Measurements from ENCODE around the gene PRKD2.

Gene PRKD2

GRCh38 chr19:46648961-46649960 is 67.7 kb downstream of the PRKD2 start:
- Histone ChIP-seq H3K4me3 (ENCODE audit: insufficient read depth, low read depth, low read length, poor library complexity, severe bottlenecking) (no peak overlapping the region), H3K27me3 (replicated peaks; ENCODE audit: control insufficient read depth, insufficient read depth, low read length, poor library complexity, severe bottlenecking) (peaks cover 15% of the 10 kb centered on the region)

GRCh38 chr19:46648060-46648960 is 68.6 kb downstream of the PRKD2 start:
- no peak for DNase-seq
- H3K4me3 ChIP-seq (ENCODE audit: insufficient read depth, low read depth, low read length, poor library complexity, severe bottlenecking): no peak overlapping the region
- no peaks in the 10 kb centered on the region for H3K36me3 ChIP-seq (ENCODE audit: control insufficient read depth, insufficient read depth, low read length)
- no peaks in the 10 kb centered on the region for H3K9me3 ChIP-seq (ENCODE audit: control insufficient read depth, low read length)
- H3K4me1 ChIP-seq (ENCODE audit: control insufficient read depth, insufficient read depth, low read length, poor library complexity, severe bottlenecking): no peaks in the 10 kb centered on the region
- peaks cover 15% of the 10 kb centered on the region for H3K27me3 ChIP-seq (replicated peaks; ENCODE audit: control insufficient read depth, insufficient read depth, low read length, poor library complexity, severe bottlenecking)
- no peak overlapping the region for H3K27ac ChIP-seq (ENCODE audit: insufficient read depth, low read length, poor library complexity, severe bottlenecking)

More at GRCh38 chr19:46648961-46649960, 67.7 kb downstream of the PRKD2 start:
- no peak for DNase-seq
- Histone ChIP-seq H3K27ac (ENCODE audit: insufficient read depth, low read length, poor library complexity, severe bottlenecking) (no peak overlapping the region), H3K9me3 (ENCODE audit: control insufficient read depth, low read length) (no peaks in the 10 kb centered on the region), H3K4me1 (ENCODE audit: control insufficient read depth, insufficient read depth, low read length, poor library complexity, severe bottlenecking) (no peaks in the 10 kb centered on the region), H3K36me3 (ENCODE audit: control insufficient read depth, insufficient read depth, low read length) (no peaks in the 10 kb centered on the region)

GRCh38 chr19:46646402-46646801 is 70.5 kb downstream of the PRKD2 start:
- Histone ChIP-seq H3K27me3 (replicated peaks; ENCODE audit: control insufficient read depth, insufficient read depth, low read length, poor library complexity, severe bottlenecking) (peaks cover 15% of the 10 kb centered on the region), H3K9me3 (ENCODE audit: control insufficient read depth, low read length) (no peaks in the 10 kb centered on the region), H3K4me1 (ENCODE audit: control insufficient read depth, insufficient read depth, low read length, poor library complexity, severe bottlenecking) (no peaks in the 10 kb centered on the region)

GRCh38 chr19:46644720-46645119 is 72.2 kb downstream of the PRKD2 start:
- Histone ChIP-seq H3K27me3 (replicated peaks; ENCODE audit: control insufficient read depth, insufficient read depth, low read length, poor library complexity, severe bottlenecking) (peaks cover 11% of the 10 kb centered on the region), H3K4me3 (ENCODE audit: insufficient read depth, low read depth, low read length, poor library complexity, severe bottlenecking) (no peak overlapping the region), H3K4me1 (ENCODE audit: control insufficient read depth, insufficient read depth, low read length, poor library complexity, severe bottlenecking) (peaks cover 2% of the 10 kb centered on the region), H3K36me3 (ENCODE audit: control insufficient read depth, insufficient read depth, low read length) (no peaks in the 10 kb centered on the region), H3K27ac (ENCODE audit: insufficient read depth, low read length, poor library complexity, severe bottlenecking) (no peak overlapping the region), H3K9me3 (ENCODE audit: control insufficient read depth, low read length) (no peaks in the 10 kb centered on the region)
- no peak for DNase-seq

More at GRCh38 chr19:46646402-46646801, 70.5 kb downstream of the PRKD2 start:
- Histone ChIP-seq H3K36me3 (ENCODE audit: control insufficient read depth, insufficient read depth, low read length) (no peaks in the 10 kb centered on the region), H3K27ac (ENCODE audit: insufficient read depth, low read length, poor library complexity, severe bottlenecking) (no peak overlapping the region), H3K4me3 (ENCODE audit: insufficient read depth, low read depth, low read length, poor library complexity, severe bottlenecking) (no peak overlapping the region)
- no peak for DNase-seq

- no peak for DNase-seq
These were observed 76.3 kb downstream of the PRKD2 start for GRCh38 chr19:46640656-46641055.

GRCh38 chr19:46639358-46640182 is 77.3 kb downstream of the PRKD2 start:
- Histone ChIP-seq H3K4me1 (ENCODE audit: control insufficient read depth, insufficient read depth, low read length, poor library complexity, severe bottlenecking) (peaks cover 24% of the 10 kb centered on the region), H3K36me3 (ENCODE audit: control insufficient read depth, insufficient read depth, low read length) (no peaks in the 10 kb centered on the region), H3K9me3 (ENCODE audit: control insufficient read depth, low read length) (no peaks in the 10 kb centered on the region), H3K27ac (ENCODE audit: insufficient read depth, low read length, poor library complexity, severe bottlenecking) (no peak overlapping the region), H3K4me3 (ENCODE audit: insufficient read depth, low read depth, low read length, poor library complexity, severe bottlenecking) (peak overlapping the region; percentile 46), H3K27me3 (replicated peaks; ENCODE audit: control insufficient read depth, insufficient read depth, low read length, poor library complexity, severe bottlenecking) (peaks cover 3% of the 10 kb centered on the region)
- DNase-seq: no peak

More at GRCh38 chr19:46640656-46641055, 76.3 kb downstream of the PRKD2 start:
- no peak overlapping the region for H3K27ac ChIP-seq (ENCODE audit: insufficient read depth, low read length, poor library complexity, severe bottlenecking)
- peaks cover 19% of the 10 kb centered on the region for H3K4me1 ChIP-seq (ENCODE audit: control insufficient read depth, insufficient read depth, low read length, poor library complexity, severe bottlenecking)
- H3K27me3 ChIP-seq (replicated peaks; ENCODE audit: control insufficient read depth, insufficient read depth, low read length, poor library complexity, severe bottlenecking): peaks cover 3% of the 10 kb centered on the region
- no peaks in the 10 kb centered on the region for H3K9me3 ChIP-seq (ENCODE audit: control insufficient read depth, low read length)
- H3K4me3 ChIP-seq (ENCODE audit: insufficient read depth, low read depth, low read length, poor library complexity, severe bottlenecking): no peak overlapping the region
- no peaks in the 10 kb centered on the region for H3K36me3 ChIP-seq (ENCODE audit: control insufficient read depth, insufficient read depth, low read length)

GRCh38 chr19:46637224-46637623 is 79.7 kb downstream of the PRKD2 start:
- Histone ChIP-seq H3K36me3 (ENCODE audit: control insufficient read depth, insufficient read depth, low read length) (no peaks in the 10 kb centered on the region), H3K27me3 (replicated peaks; ENCODE audit: control insufficient read depth, insufficient read depth, low read length, poor library complexity, severe bottlenecking) (peaks cover 3% of the 10 kb centered on the region), H3K4me3 (ENCODE audit: insufficient read depth, low read depth, low read length, poor library complexity, severe bottlenecking) (no peak overlapping the region), H3K4me1 (ENCODE audit: control insufficient read depth, insufficient read depth, low read length, poor library complexity, severe bottlenecking) (peaks cover 37% of the 10 kb centered on the region), H3K9me3 (ENCODE audit: control insufficient read depth, low read length) (no peaks in the 10 kb centered on the region), H3K27ac (ENCODE audit: insufficient read depth, low read length, poor library complexity, severe bottlenecking) (no peak overlapping the region)
- no peak for DNase-seq

- peak in 2 of 3 donors; percentile 27 to 43 for DNase-seq
- Histone ChIP-seq H3K27ac (ENCODE audit: insufficient read depth, low read length, poor library complexity, severe bottlenecking) (peak within 1 kb of the TSS; percentile 6), H3K9me3 (ENCODE audit: control insufficient read depth, low read length) (no peaks in the 10 kb centered on the region), H3K4me3 (ENCODE audit: insufficient read depth, low read depth, low read length, poor library complexity, severe bottlenecking) (no peak within 1 kb of the TSS), H3K27me3 (replicated peaks; ENCODE audit: control insufficient read depth, insufficient read depth, low read length, poor library complexity, severe bottlenecking) (peaks cover 3% of the 10 kb centered on the region), H3K36me3 (ENCODE audit: control insufficient read depth, insufficient read depth, low read length) (no peaks in the 10 kb centered on the region), H3K4me1 (ENCODE audit: control insufficient read depth, insufficient read depth, low read length, poor library complexity, severe bottlenecking) (peaks cover 37% of the 10 kb centered on the region)
These were observed 80.8 kb downstream of the PRKD2 start, which contains the start of gene GNG8 for GRCh38 chr19:46635920-46636761. TSS of gene GNG8 (minus strand) at chr19:46636202. CDS start at chr19:46634682, 1,520 bp downstream.

Measured in effector memory CD4-positive, alpha-beta T cell (primary cell).